GM23338 (cell line): Measurements from ENCODE around the gene NEO1. TPM values are rescaled to one million over a fixed set of nuclear protein-coding genes. Genes with fewer than 3 reads are reported as not detected.
A peak's percentile ranks its signal among the peaks of the same experiment; 100 is the strongest.

Experiments
- ATAC-seq: fragments of 200-7000 bp; cut with Tn5 transposase; 3 replicates; pipeline ENCODE4 v1.9.1; 2020
- DNase-seq: peaks from one replicate; pipeline ENCODE4 v3.0.0-alpha.2; 2015; ENCODE audit warnings: low spot score
- H2AFZ ChIP-seq: fragments of 200-600 bp; sonication (generic); 2 replicates; pipeline ENCODE4 v1.8.0; 2016; ENCODE audit warnings: antibody characterized with exemption, mild to moderate bottlenecking, moderate library complexity
- H3F3A ChIP-seq: fragments of 200-600 bp; sonication (generic); replicated peaks from 2 replicates; pipeline ENCODE4 v1.8.0; 2017; ENCODE audit warnings: antibody characterized with exemption, mixed run types, low read depth
- H3K27ac ChIP-seq: fragments of 200-600 bp; sonication (generic); 2 replicates; pipeline ENCODE4 v1.6.1; 2016; ENCODE audit warnings: low read depth
- H3K27me3 ChIP-seq: fragments of 200-600 bp; sonication (generic); 2 replicates; pipeline ENCODE4 v1.8.0; 2016; ENCODE audit warnings: mild to moderate bottlenecking, mixed run types, moderate library complexity; ENCODE audit not compliant: insufficient read depth
- H3K36me3 ChIP-seq: fragments of 200-600 bp; sonication (generic); 2 replicates; pipeline ENCODE4 v1.8.0; 2016; ENCODE audit warnings: mild to moderate bottlenecking; ENCODE audit not compliant: insufficient read depth
- H3K4me1 ChIP-seq: fragments of 200-600 bp; sonication (generic); 2 replicates; pipeline ENCODE4 v1.8.0; 2016; ENCODE audit warnings: mild to moderate bottlenecking, moderate library complexity; ENCODE audit not compliant: insufficient read depth
- H3K4me2 ChIP-seq: fragments of 200-600 bp; sonication (generic); 2 replicates; pipeline ENCODE4 v1.7.1; 2017; ENCODE audit warnings: mixed run types
- H3K4me3 ChIP-seq: fragments of 200-600 bp; sonication (generic); 2 replicates; pipeline ENCODE4 v1.6.1; 2016; ENCODE audit warnings: mixed run types
- H3K79me2 ChIP-seq: fragments of 200-600 bp; sonication (generic); replicated peaks from 2 replicates; pipeline ENCODE4 v1.8.0; 2017; ENCODE audit warnings: mild to moderate bottlenecking; ENCODE audit not compliant: insufficient read depth
- H3K9me2 ChIP-seq: fragments of 200-600 bp; sonication (generic); 2 replicates; pipeline ENCODE4 v1.8.0; 2017; ENCODE audit not compliant: insufficient read depth
- H4K20me1 ChIP-seq: fragments of 200-600 bp; sonication (generic); replicated peaks from 2 replicates; pipeline ENCODE4 v1.8.0; 2017; ENCODE audit warnings: mild to moderate bottlenecking; ENCODE audit not compliant: insufficient read depth
- H3K27ac Mint-ChIP-seq: 2 replicates; pipeline ENCODE4 v1.8.0; 2020; ENCODE audit warnings: inconsistent platforms, mild to moderate bottlenecking, moderate library complexity, mixed read lengths
- H3K27me3 Mint-ChIP-seq: 3 replicates; pipeline ENCODE4 v1.8.0; 2022; ENCODE audit warnings: low read depth, mild to moderate bottlenecking, moderate library complexity, mixed read lengths, inconsistent platforms; ENCODE audit not compliant: insufficient read depth, poor library complexity
- H3K36me3 Mint-ChIP-seq: 3 replicates; pipeline ENCODE4 v1.8.0; 2021; ENCODE audit warnings: low read depth, mild to moderate bottlenecking, inconsistent platforms, moderate library complexity, mixed read lengths
- H3K4me1 Mint-ChIP-seq: 3 replicates; pipeline ENCODE4 v1.8.0; 2020; ENCODE audit warnings: mild to moderate bottlenecking, inconsistent platforms, mixed read lengths
- H3K4me3 Mint-ChIP-seq: 3 replicates; pipeline ENCODE4 v1.8.0; 2021; ENCODE audit warnings: moderate library complexity, mild to moderate bottlenecking, inconsistent platforms, mixed read lengths
- H3K9me3 Mint-ChIP-seq: 3 replicates; pipeline ENCODE4 v1.8.0; 2020; ENCODE audit warnings: moderate library complexity, mild to moderate bottlenecking, inconsistent platforms, mixed read lengths
- CREB1 ChIP-seq: fragments of 250-450 bp; sonication (Bioruptor Pico); IDR thresholded peaks from 2 replicates; pipeline ENCODE4 v1.5.0; 2020; ENCODE audit warnings: low read depth, mild to moderate bottlenecking, moderate library complexity
- EZH2 ChIP-seq: fragments of 200-600 bp; sonication (generic); IDR thresholded peaks from one replicate; pipeline ENCODE4 v1.8.0; 2017; ENCODE audit warnings: antibody characterized with exemption, mild to moderate bottlenecking, low read depth; ENCODE audit not compliant: unreplicated experiment
- EZH2phosphoT487 ChIP-seq: fragments of 200-600 bp; sonication (generic); IDR thresholded peaks from one replicate; pipeline ENCODE4 v1.8.1; 2018; ENCODE audit warnings: antibody characterized with exemption; ENCODE audit not compliant: unreplicated experiment
- JUNB ChIP-seq: IDR thresholded peaks from one replicate; pipeline ENCODE4 v1.6.1; 2016; ENCODE audit warnings: antibody characterized with exemption; ENCODE audit not compliant: unreplicated experiment
- NANOG ChIP-seq: IDR thresholded peaks from 2 replicates; pipeline ENCODE4 v1.6.1; 2016; ENCODE audit warnings: antibody characterized with exemption, borderline replicate concordance
- POLR2AphosphoS5 ChIP-seq: IDR thresholded peaks from 2 replicates; pipeline ENCODE4 v1.6.1; 2016; ENCODE audit warnings: antibody characterized with exemption, low read depth
- STAT1 ChIP-seq: IDR thresholded peaks from one replicate; pipeline ENCODE4 v1.6.1; 2016; ENCODE audit warnings: antibody characterized with exemption; ENCODE audit not compliant: unreplicated experiment
- ZNF114 ChIP-seq: fragments of 250-450 bp; sonication (Bioruptor Pico); IDR thresholded peaks from 2 replicates; pipeline ENCODE4 v1.5.0; 2020; ENCODE audit warnings: mild to moderate bottlenecking, moderate library complexity
- ZNF331 ChIP-seq: fragments of 250-450 bp; sonication (Bioruptor Pico); IDR thresholded peaks from 2 replicates; pipeline ENCODE4 v1.5.0; 2020; ENCODE audit warnings: low read depth, mild to moderate bottlenecking, moderate library complexity
- polyA plus RNA-seq: library from polyadenylated mRNA; unstranded; fragments of >200 nt; fragmentation: Nextera tagmentation; extraction: Ambion mirVana; gene quantifications from 2 replicates; pipeline ENCODE4 v1.2.1, GENCODE V29; 2016
- total RNA-seq: library from RNA; depleted of rRNA; stranded (reverse); fragments of >200 nt; shearing (Covaris generic); gene quantifications from 2 replicates; pipeline ENCODE4 v1.2.3, GENCODE V29; 2014
- TF ChIP-seq, protein P1 (sequence below), 2 experiments: fragments of 200-600 bp in 1 of 2; sonication (generic) in 1 of 2; conservative IDR thresholded peaks; 2 replicates each; pipeline versions ENCODE4 v1.5.1 to v1.6.1; 2016 to 2017; ENCODE audit warnings: antibody characterized with exemption in 2 of 2, low read depth in 2 of 2, mild to moderate bottlenecking in 2 of 2, moderate library complexity in 1 of 2
- TF ChIP-seq, protein P2 (sequence below): IDR thresholded peaks from 2 replicates; pipeline ENCODE4 v1.6.1; 2016; ENCODE audit warnings: antibody characterized with exemption
- TF ChIP-seq, protein P3 (sequence below): IDR thresholded peaks from one replicate; pipeline ENCODE4 v1.6.1; 2018; ENCODE audit warnings: antibody characterized with exemption; ENCODE audit not compliant: unreplicated experiment
- TF ChIP-seq, protein P4 (sequence below): fragments of 250-450 bp; sonication (Bioruptor Pico); IDR thresholded peaks from 2 replicates; pipeline ENCODE4 v1.5.0; 2020; ENCODE audit warnings: mild to moderate bottlenecking, moderate library complexity

NEO1 gene
- total and polyA plus RNA-seq, 2 experiments from 2014 or later, result 8.4 to 45.8 TPM

DNA sequence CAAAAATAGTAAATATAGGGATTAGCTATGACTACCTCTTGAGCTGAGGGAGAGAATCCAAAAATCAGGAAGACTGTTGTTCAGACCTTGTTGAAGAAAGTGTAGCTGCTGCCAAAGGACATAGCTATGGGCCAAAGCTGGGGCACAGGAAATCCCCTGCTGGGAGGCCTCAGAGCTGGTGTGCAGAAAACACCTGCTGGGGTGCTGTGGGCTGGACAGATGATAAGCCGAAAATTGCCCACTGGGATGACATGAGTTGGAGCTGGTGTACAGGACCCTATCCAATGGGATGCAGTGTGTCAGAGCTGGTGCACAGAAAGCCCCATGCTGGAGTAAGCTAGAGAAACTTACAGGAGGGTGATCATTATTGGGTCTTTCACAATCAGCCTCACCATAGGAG is 121.9 kb downstream of the NEO1 start:
- ATAC-seq (no peak), DNase-seq (no peak)
- peaks cover 3% of the 10 kb centered on the region for H3K36me3 ChIP-seq
- no peak overlapping the region for H3K27ac ChIP-seq
- no peak overlapping the region for H3K4me3 ChIP-seq
- H3K9me2 ChIP-seq, result no peaks in the 10 kb centered on the region
- H3K27me3 ChIP-seq, result no peaks in the 10 kb centered on the region
- H2AFZ ChIP-seq, result no peak overlapping the region
- Mint-ChIP-seq H3K4me3 (no peak overlapping the region), H3K27ac (0 out of 2 replicates have a peak overlapping the region, but pooled peaks have one; percentile 46), H3K27me3 (peaks cover 1% of the 10 kb centered on the region), H3K4me1 (peaks cover 26% of the 10 kb centered on the region), H3K9me3 (no peaks in the 10 kb centered on the region), H3K36me3 (no peaks in the 10 kb centered on the region)
- H4K20me1 ChIP-seq, result no peaks in the 10 kb centered on the region; the same call in 1 of the 2 replicates
- H3K4me2 ChIP-seq, result no peak overlapping the region
- no peaks in the 10 kb centered on the region for H3K79me2 ChIP-seq
- H3K4me1 ChIP-seq, result peaks cover 16% of the 10 kb centered on the region
- no peak for TF ChIP-seq ZNF114 (CRISPR knock-in tag)
- TF ChIP-seq, protein P1, sequence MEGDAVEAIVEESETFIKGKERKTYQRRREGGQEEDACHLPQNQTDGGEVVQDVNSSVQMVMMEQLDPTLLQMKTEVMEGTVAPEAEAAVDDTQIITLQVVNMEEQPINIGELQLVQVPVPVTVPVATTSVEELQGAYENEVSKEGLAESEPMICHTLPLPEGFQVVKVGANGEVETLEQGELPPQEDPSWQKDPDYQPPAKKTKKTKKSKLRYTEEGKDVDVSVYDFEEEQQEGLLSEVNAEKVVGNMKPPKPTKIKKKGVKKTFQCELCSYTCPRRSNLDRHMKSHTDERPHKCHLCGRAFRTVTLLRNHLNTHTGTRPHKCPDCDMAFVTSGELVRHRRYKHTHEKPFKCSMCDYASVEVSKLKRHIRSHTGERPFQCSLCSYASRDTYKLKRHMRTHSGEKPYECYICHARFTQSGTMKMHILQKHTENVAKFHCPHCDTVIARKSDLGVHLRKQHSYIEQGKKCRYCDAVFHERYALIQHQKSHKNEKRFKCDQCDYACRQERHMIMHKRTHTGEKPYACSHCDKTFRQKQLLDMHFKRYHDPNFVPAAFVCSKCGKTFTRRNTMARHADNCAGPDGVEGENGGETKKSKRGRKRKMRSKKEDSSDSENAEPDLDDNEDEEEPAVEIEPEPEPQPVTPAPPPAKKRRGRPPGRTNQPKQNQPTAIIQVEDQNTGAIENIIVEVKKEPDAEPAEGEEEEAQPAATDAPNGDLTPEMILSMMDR (conservative IDR thresholded peaks at IDR 0.05; ENCODE audit: low read depth in 2 of 2), result no peak
- no peak for TF ChIP-seq POLR2AphosphoS5
- TF ChIP-seq, protein P2, sequence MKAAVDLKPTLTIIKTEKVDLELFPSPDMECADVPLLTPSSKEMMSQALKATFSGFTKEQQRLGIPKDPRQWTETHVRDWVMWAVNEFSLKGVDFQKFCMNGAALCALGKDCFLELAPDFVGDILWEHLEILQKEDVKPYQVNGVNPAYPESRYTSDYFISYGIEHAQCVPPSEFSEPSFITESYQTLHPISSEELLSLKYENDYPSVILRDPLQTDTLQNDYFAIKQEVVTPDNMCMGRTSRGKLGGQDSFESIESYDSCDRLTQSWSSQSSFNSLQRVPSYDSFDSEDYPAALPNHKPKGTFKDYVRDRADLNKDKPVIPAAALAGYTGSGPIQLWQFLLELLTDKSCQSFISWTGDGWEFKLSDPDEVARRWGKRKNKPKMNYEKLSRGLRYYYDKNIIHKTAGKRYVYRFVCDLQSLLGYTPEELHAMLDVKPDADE, result no peak
- no peak for TF ChIP-seq EZH2
- no peak for TF ChIP-seq EZH2phosphoT487
- TF ChIP-seq, protein P3, sequence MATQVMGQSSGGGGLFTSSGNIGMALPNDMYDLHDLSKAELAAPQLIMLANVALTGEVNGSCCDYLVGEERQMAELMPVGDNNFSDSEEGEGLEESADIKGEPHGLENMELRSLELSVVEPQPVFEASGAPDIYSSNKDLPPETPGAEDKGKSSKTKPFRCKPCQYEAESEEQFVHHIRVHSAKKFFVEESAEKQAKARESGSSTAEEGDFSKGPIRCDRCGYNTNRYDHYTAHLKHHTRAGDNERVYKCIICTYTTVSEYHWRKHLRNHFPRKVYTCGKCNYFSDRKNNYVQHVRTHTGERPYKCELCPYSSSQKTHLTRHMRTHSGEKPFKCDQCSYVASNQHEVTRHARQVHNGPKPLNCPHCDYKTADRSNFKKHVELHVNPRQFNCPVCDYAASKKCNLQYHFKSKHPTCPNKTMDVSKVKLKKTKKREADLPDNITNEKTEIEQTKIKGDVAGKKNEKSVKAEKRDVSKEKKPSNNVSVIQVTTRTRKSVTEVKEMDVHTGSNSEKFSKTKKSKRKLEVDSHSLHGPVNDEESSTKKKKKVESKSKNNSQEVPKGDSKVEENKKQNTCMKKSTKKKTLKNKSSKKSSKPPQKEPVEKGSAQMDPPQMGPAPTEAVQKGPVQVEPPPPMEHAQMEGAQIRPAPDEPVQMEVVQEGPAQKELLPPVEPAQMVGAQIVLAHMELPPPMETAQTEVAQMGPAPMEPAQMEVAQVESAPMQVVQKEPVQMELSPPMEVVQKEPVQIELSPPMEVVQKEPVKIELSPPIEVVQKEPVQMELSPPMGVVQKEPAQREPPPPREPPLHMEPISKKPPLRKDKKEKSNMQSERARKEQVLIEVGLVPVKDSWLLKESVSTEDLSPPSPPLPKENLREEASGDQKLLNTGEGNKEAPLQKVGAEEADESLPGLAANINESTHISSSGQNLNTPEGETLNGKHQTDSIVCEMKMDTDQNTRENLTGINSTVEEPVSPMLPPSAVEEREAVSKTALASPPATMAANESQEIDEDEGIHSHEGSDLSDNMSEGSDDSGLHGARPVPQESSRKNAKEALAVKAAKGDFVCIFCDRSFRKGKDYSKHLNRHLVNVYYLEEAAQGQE, result no peak
- TF ChIP-seq JUNB, result no peak
- no peak for TF ChIP-seq NANOG
- no peak for TF ChIP-seq CREB1 (CRISPR knock-in tag)
- TF ChIP-seq STAT1, result no peak
- TF ChIP-seq, protein P4, sequence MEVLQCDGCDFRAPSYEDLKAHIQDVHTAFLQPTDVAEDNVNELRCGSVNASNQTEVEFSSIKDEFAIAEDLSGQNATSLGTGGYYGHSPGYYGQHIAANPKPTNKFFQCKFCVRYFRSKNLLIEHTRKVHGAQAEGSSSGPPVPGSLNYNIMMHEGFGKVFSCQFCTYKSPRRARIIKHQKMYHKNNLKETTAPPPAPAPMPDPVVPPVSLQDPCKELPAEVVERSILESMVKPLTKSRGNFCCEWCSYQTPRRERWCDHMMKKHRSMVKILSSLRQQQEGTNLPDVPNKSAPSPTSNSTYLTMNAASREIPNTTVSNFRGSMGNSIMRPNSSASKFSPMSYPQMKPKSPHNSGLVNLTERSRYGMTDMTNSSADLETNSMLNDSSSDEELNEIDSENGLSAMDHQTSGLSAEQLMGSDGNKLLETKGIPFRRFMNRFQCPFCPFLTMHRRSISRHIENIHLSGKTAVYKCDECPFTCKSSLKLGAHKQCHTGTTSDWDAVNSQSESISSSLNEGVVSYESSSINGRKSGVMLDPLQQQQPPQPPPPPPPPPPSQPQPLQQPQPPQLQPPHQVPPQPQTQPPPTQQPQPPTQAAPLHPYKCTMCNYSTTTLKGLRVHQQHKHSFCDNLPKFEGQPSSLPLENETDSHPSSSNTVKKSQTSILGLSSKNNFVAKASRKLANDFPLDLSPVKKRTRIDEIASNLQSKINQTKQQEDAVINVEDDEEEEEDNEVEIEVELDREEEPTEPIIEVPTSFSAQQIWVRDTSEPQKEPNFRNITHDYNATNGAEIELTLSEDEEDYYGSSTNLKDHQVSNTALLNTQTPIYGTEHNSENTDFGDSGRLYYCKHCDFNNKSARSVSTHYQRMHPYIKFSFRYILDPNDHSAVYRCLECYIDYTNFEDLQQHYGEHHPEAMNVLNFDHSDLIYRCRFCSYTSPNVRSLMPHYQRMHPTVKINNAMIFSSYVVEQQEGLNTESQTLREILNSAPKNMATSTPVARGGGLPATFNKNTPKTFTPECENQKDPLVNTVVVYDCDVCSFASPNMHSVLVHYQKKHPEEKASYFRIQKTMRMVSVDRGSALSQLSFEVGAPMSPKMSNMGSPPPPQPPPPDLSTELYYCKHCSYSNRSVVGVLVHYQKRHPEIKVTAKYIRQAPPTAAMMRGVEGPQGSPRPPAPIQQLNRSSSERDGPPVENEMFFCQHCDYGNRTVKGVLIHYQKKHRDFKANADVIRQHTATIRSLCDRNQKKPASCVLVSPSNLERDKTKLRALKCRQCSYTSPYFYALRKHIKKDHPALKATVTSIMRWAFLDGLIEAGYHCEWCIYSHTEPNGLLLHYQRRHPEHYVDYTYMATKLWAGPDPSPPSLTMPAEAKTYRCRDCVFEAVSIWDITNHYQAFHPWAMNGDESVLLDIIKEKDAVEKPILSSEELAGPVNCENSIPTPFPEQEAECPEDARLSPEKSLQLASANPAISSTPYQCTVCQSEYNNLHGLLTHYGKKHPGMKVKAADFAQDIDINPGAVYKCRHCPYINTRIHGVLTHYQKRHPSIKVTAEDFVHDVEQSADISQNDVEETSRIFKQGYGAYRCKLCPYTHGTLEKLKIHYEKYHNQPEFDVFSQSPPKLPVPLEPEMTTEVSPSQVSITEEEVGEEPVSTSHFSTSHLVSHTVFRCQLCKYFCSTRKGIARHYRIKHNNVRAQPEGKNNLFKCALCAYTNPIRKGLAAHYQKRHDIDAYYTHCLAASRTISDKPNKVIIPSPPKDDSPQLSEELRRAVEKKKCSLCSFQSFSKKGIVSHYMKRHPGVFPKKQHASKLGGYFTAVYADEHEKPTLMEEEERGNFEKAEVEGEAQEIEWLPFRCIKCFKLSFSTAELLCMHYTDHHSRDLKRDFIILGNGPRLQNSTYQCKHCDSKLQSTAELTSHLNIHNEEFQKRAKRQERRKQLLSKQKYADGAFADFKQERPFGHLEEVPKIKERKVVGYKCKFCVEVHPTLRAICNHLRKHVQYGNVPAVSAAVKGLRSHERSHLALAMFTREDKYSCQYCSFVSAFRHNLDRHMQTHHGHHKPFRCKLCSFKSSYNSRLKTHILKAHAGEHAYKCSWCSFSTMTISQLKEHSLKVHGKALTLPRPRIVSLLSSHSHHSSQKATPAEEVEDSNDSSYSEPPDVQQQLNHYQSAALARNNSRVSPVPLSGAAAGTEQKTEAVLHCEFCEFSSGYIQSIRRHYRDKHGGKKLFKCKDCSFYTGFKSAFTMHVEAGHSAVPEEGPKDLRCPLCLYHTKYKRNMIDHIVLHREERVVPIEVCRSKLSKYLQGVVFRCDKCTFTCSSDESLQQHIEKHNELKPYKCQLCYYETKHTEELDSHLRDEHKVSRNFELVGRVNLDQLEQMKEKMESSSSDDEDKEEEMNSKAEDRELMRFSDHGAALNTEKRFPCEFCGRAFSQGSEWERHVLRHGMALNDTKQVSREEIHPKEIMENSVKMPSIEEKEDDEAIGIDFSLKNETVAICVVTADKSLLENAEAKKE (CRISPR knock-in tag), result no peak
- TF ChIP-seq ZNF331 (CRISPR knock-in tag), result no peak
- H3F3A ChIP-seq, result no peaks in the 10 kb centered on the region
